ENCODE results near the gene HMGA1. TPM values are rescaled to one million over a fixed set of nuclear protein-coding genes. Genes with fewer than 3 reads are reported as not detected.

HMGA1 gene
- total and polyA plus RNA-seq, 2 of the 13 experiments (the other 11 are each of a cell fraction or from before 2014, with no cell fraction given): 117 to 145 TPM

DNA sequence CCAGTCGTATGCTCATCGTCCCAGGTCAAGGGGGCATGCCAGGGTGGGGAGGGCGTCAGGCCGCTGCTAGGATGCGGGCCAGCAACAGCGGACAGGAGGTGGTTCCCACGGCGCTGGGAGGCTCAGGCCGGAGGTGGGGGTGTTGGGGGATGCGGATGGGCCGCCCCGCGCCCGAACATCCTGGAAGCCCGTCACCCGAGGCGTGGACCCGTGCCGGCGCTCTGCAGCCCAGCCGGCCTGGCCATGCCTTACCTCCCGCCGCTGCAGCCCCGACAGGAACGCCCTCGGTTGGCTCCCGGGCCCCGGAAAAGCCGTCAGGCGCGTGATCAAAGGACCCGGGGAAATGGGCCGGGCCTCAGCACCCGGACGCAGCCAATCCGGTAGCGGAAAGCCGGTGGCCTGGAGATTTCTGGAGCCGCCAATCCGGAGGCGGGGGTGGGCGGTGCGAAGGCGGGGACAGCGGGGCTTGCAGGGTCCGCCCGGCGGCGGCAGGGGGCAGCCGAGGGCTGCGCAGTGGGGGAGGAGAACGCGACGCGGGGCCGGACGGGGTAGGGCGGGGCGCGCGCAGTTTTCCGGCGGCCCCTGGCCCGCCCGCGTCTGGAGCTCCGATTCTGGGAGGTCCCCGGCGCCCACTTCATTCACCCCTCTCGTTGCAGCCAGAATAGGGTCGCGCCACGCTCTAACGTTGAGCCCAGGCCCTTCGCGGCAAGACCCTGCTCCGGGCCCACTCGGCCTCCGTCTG is 12.2 kb downstream of the HMGA1 start, which contains the start of gene SMIM29:
Gene SMIM29, minus strand, starts transcription at position 280 of the 742 bp plus-strand sequence. CDS start 1,215 bp downstream, outside the sequence.
- ChIA-PET CTCF (ENCODE audit: low intra/inter-chr PET ratio, low total read pairs) (interaction anchor here (0.9 to 1.9 kb wide), 4 partner anchors 144 to 360 kb away, joined by 5 to 27 read pairs (median 9); partner anchors contain the start of gene NUDT3), POLR2A (interaction anchor here (0.9 to 5.9 kb wide), 13 partner anchors 12 to 354 kb away, joined by 3 to 100 read pairs (median 6); partner anchors contain the start of genes HMGA1, NUDT3 and RPS10)
- 0 out of 2 replicates have a peak, but pooled peaks cover 4% of the 10 kb centered on the region for H4K20me1 ChIP-seq (ENCODE audit: insufficient read depth, low read length)
- intact Hi-C loops (cut with micrococcal nuclease; ENCODE audit: unreplicated experiment) (loop anchor here (1.0 to 5.0 kb wide), 4 partner anchors 52 to 358 kb away; partner anchors contain the start of gene NUDT3), in situ Hi-C loops (cut with HindIII; ENCODE audit: extremely low pct_ligation_motif_present, low pct_unique_long_range_greater_than_20kb) (loop anchor here (5.0 to 25.0 kb wide), 2 partner anchors 168 to 363 kb away; no protein-coding TSS in a partner anchor)
- BruUV-seq (replicated peaks): no TSS peak
- H3K4me3 ChIP-seq (replicated peaks in 1 of 3; ENCODE audit: insufficient read depth in 1 of 3, low read depth in 2 of 3, low read length in 3 of 3): peak within 1 kb of the TSS; percentile 82 to 99 (median 98)
- H2AFZ ChIP-seq (ENCODE audit: low read length): no peak within 1 kb of the TSS
- peaks cover 40% of the 10 kb centered on the region for H3K4me1 ChIP-seq (ENCODE audit: insufficient read depth, low read length)
- ATAC-seq: peak; percentile 87
- no peaks in the 10 kb centered on the region for H3K27me3 ChIP-seq (ENCODE audit: control insufficient read depth in 1 of 2, insufficient read depth in 2 of 2, low read length in 2 of 2)
- no peaks in the 10 kb centered on the region for H3K79me2 ChIP-seq (ENCODE audit: insufficient read depth, low read length)
- H3K36me3 ChIP-seq (replicated peaks in 1 of 2; ENCODE audit: control insufficient read depth in 1 of 2, insufficient read depth in 2 of 2, low read length in 2 of 2): peaks cover 0 to 8% of the 10 kb centered on the region in 2 experiments; a peak in 2 of 5 replicates
- no peaks in the 10 kb centered on the region for H3K9me3 ChIP-seq (ENCODE audit: low read length)
- peak within 1 kb of the TSS; percentile 60 for H3K27ac ChIP-seq (ENCODE audit: extremely low read length, insufficient read depth, low read length)
- peak within 1 kb of the TSS; percentile 99 for H3K4me2 ChIP-seq (ENCODE audit: low read depth, low read length)
- peak; percentile 66 for FAIRE-seq
- DNase-seq (ENCODE audit: low spot score): peak; percentile 94
- WGBS (ENCODE audit: low lambda C conversion rate): 2% methylated on average over 27 of the region's 79 CpGs
- peak within 1 kb of the TSS; percentile 84 for H3K9ac ChIP-seq (ENCODE audit: insufficient read depth, low read depth, low read length)
- no peak for TF ChIP-seq LCORL (IDR thresholded peaks at IDR 0.05)
- peak; percentile 86 for TF ChIP-seq LCORL (CRISPR knock-in tag; IDR thresholded peaks at IDR 0.05)
- TF ChIP-seq ZMYM2 (CRISPR knock-in tag; IDR thresholded peaks at IDR 0.05): no peak
- no peak for TF ChIP-seq FOSL1 (CRISPR knock-in tag; IDR thresholded peaks at IDR 0.05; ENCODE audit: borderline replicate concordance)
- TF ChIP-seq DNMT3B (CRISPR knock-in tag; conservative IDR thresholded peaks at IDR 0.05): no peak
- TF ChIP-seq, protein P1, sequence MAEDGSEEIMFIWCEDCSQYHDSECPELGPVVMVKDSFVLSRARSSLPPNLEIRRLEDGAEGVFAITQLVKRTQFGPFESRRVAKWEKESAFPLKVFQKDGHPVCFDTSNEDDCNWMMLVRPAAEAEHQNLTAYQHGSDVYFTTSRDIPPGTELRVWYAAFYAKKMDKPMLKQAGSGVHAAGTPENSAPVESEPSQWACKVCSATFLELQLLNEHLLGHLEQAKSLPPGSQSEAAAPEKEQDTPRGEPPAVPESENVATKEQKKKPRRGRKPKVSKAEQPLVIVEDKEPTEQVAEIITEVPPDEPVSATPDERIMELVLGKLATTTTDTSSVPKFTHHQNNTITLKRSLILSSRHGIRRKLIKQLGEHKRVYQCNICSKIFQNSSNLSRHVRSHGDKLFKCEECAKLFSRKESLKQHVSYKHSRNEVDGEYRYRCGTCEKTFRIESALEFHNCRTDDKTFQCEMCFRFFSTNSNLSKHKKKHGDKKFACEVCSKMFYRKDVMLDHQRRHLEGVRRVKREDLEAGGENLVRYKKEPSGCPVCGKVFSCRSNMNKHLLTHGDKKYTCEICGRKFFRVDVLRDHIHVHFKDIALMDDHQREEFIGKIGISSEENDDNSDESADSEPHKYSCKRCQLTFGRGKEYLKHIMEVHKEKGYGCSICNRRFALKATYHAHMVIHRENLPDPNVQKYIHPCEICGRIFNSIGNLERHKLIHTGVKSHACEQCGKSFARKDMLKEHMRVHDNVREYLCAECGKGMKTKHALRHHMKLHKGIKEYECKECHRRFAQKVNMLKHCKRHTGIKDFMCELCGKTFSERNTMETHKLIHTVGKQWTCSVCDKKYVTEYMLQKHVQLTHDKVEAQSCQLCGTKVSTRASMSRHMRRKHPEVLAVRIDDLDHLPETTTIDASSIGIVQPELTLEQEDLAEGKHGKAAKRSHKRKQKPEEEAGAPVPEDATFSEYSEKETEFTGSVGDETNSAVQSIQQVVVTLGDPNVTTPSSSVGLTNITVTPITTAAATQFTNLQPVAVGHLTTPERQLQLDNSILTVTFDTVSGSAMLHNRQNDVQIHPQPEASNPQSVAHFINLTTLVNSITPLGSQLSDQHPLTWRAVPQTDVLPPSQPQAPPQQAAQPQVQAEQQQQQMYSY (CRISPR knock-in tag; IDR thresholded peaks at IDR 0.05): peak; percentile 89
- no peak for TF ChIP-seq ZNF292 (CRISPR knock-in tag; IDR thresholded peaks at IDR 0.05; ENCODE audit: borderline replicate concordance, low read depth)
- TF ChIP-seq FUBP1 (CRISPR knock-in tag; IDR thresholded peaks at IDR 0.05; ENCODE audit: borderline replicate concordance): no peak
- TF ChIP-seq NONO (IDR thresholded peaks at IDR 0.05): no peak
- peak; percentile 87 for TF ChIP-seq NONO (CRISPR knock-in tag; conservative IDR thresholded peaks at IDR 0.05)
- peak; percentile 47; the same call in 1 of the 2 replicates for TF ChIP-seq KLF9 (CRISPR knock-in tag; IDR thresholded peaks at IDR 0.05; ENCODE audit: low read depth)
- TF ChIP-seq NAIF1 (CRISPR knock-in tag; IDR thresholded peaks at IDR 0.05; ENCODE audit: borderline replicate concordance): peak; percentile 99
- TF ChIP-seq, protein P2, sequence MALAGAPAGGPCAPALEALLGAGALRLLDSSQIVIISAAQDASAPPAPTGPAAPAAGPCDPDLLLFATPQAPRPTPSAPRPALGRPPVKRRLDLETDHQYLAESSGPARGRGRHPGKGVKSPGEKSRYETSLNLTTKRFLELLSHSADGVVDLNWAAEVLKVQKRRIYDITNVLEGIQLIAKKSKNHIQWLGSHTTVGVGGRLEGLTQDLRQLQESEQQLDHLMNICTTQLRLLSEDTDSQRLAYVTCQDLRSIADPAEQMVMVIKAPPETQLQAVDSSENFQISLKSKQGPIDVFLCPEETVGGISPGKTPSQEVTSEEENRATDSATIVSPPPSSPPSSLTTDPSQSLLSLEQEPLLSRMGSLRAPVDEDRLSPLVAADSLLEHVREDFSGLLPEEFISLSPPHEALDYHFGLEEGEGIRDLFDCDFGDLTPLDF (CRISPR knock-in tag; IDR thresholded peaks at IDR 0.05): peak; percentile 66
- peak; percentile 83; the same call in 1 of the 2 replicates for TF ChIP-seq ARNTL (CRISPR knock-in tag; IDR thresholded peaks at IDR 0.05)
- TF ChIP-seq SSRP1 (CRISPR knock-in tag; IDR thresholded peaks at IDR 0.05): no peak
- TF ChIP-seq, protein P3, sequence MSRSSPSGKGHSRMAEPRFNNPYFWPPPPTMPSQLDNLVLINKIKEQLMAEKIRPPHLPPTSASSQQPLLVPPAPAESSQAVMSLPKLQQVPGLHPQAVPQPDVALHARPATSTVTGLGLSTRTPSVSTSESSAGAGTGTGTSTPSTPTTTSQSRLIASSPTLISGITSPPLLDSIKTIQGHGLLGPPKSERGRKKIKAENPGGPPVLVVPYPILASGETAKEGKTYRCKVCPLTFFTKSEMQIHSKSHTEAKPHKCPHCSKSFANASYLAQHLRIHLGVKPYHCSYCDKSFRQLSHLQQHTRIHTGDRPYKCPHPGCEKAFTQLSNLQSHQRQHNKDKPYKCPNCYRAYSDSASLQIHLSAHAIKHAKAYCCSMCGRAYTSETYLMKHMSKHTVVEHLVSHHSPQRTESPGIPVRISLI (CRISPR knock-in tag; IDR thresholded peaks at IDR 0.05; ENCODE audit: borderline replicate concordance): no peak; the same call in 1 of the 2 replicates

All from HepG2 (cell line).